Osteoblast (primary cell): ENCODE measurements around the gene TRAT1. TPM values are rescaled to one million over a fixed set of nuclear protein-coding genes. Genes with fewer than 3 reads are reported as not detected.

Source experiments
- DNase-seq: peaks from one replicate; pipeline ENCODE4 v3.0.0; 2011; ENCODE audit warnings: low spot score, mixed read lengths; ENCODE audit not compliant: insufficient read length; ENCODE audit errors: missing footprints
- H2AFZ ChIP-seq: 2 replicates; pipeline ENCODE4 v1.6.0; 2011; ENCODE audit warnings: mild to moderate bottlenecking, low read length
- H3K27ac ChIP-seq: 2 replicates; pipeline ENCODE4 v1.5.1; 2011; ENCODE audit warnings: mild to moderate bottlenecking, low read depth, low read length, moderate library complexity
- H3K27me3 ChIP-seq: 2 replicates; pipeline ENCODE4 v1.6.0; 2012; ENCODE audit warnings: mild to moderate bottlenecking, control low read depth, inconsistent platforms, low read length, moderate library complexity; ENCODE audit not compliant: insufficient read depth
- H3K36me3 ChIP-seq: 2 replicates; pipeline ENCODE4 v1.5.1; 2011; ENCODE audit warnings: mild to moderate bottlenecking, low read length, control low read depth, moderate library complexity; ENCODE audit not compliant: insufficient read depth
- H3K4me1 ChIP-seq: 2 replicates; pipeline ENCODE4 v1.5.1; 2011; ENCODE audit warnings: mild to moderate bottlenecking, low read length, control low read depth, moderate library complexity; ENCODE audit not compliant: insufficient read depth
- H3K4me2 ChIP-seq: 2 replicates; pipeline ENCODE4 v1.6.0; 2011; ENCODE audit warnings: mild to moderate bottlenecking, low read length; ENCODE audit not compliant: insufficient read depth
- H3K4me3 ChIP-seq: fragments of 200-600 bp; sonication (generic); 3 replicates; pipeline ENCODE4 v1.5.1; 2012; ENCODE audit warnings: mild to moderate bottlenecking, low read length, inconsistent platforms; ENCODE audit not compliant: insufficient read depth
- H3K79me2 ChIP-seq: 2 replicates; pipeline ENCODE4 v1.6.0; 2012; ENCODE audit warnings: mild to moderate bottlenecking, low read length, control low read depth, inconsistent platforms; ENCODE audit not compliant: insufficient read depth
- H3K9me3 ChIP-seq: 2 replicates; pipeline ENCODE4 v1.5.1; 2011; ENCODE audit warnings: low read depth, low read length, control low read depth
- H4K20me1 ChIP-seq: 2 replicates; pipeline ENCODE4 v1.6.0; 2012; ENCODE audit warnings: mild to moderate bottlenecking, low read length, control low read depth; ENCODE audit not compliant: insufficient read depth
- total RNA-seq: library from RNA; depleted of rRNA; stranded (reverse); fragments of >200 nt; gene quantifications from 2 replicates; pipeline ENCODE4 v1.2.3, GENCODE V29; 2012
- TF ChIP-seq, protein P1 (sequence below): IDR thresholded peaks from 2 replicates; pipeline ENCODE4 v1.5.1; 2011; ENCODE audit warnings: mild to moderate bottlenecking, low read depth, low read length, moderate library complexity; ENCODE audit errors: extremely low read depth

The TRAT1 gene
- total RNA-seq, 1 donor, result not detected

DNA sequence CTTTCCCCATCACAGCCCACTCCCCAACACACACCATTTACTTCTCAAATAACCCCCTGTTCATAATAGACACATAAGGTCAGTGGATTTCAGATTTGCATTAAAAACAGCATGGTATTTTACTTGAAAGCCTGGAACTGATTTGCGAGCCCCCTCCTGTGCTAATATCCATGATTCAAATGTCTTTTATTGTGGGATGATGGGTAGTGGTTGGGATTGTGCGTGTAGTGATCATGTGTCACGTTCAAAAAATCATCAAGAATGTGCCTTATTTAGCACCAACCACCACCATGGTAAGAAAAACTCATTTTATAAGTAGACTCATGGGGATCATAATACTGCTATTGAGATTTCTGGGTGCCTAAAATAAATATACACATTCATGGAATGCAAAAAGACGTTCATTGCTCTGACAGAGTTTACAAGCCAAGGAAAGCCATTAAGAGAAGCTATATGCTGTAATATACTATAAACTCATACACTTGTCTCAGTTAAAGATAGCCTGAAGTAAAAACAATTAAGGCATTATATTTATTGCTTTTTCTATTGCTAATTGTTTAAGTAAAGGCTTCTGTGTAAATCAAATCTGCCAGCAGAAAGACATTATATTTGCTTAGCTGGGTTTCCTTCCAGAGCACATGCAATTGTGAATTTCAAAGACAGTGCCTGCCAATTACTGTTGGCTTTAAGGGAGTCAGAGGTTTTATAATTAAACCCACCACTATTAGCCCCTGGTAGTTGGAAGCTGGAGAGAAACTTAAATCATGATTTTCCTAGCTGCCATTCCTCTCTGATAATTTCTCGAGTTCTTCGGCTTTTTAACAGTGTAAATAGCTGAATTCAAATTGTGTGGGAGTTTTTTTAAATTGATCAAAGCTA, 4.0 kb downstream of the TRAT1 start:
- Histone ChIP-seq H3K36me3 (no peaks in the 10 kb centered on the region), H2AFZ (no peak overlapping the region), H3K27ac (no peak overlapping the region), H3K4me2 (no peak overlapping the region), H3K79me2 (no peaks in the 10 kb centered on the region), H3K4me3 (no peak overlapping the region), H4K20me1 (no peaks in the 10 kb centered on the region), H3K4me1 (no peaks in the 10 kb centered on the region), H3K27me3 (no peaks in the 10 kb centered on the region), H3K9me3 (no peaks in the 10 kb centered on the region)
- no peak for DNase-seq
- TF ChIP-seq, protein P1, sequence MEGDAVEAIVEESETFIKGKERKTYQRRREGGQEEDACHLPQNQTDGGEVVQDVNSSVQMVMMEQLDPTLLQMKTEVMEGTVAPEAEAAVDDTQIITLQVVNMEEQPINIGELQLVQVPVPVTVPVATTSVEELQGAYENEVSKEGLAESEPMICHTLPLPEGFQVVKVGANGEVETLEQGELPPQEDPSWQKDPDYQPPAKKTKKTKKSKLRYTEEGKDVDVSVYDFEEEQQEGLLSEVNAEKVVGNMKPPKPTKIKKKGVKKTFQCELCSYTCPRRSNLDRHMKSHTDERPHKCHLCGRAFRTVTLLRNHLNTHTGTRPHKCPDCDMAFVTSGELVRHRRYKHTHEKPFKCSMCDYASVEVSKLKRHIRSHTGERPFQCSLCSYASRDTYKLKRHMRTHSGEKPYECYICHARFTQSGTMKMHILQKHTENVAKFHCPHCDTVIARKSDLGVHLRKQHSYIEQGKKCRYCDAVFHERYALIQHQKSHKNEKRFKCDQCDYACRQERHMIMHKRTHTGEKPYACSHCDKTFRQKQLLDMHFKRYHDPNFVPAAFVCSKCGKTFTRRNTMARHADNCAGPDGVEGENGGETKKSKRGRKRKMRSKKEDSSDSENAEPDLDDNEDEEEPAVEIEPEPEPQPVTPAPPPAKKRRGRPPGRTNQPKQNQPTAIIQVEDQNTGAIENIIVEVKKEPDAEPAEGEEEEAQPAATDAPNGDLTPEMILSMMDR, result no peak

DNA sequence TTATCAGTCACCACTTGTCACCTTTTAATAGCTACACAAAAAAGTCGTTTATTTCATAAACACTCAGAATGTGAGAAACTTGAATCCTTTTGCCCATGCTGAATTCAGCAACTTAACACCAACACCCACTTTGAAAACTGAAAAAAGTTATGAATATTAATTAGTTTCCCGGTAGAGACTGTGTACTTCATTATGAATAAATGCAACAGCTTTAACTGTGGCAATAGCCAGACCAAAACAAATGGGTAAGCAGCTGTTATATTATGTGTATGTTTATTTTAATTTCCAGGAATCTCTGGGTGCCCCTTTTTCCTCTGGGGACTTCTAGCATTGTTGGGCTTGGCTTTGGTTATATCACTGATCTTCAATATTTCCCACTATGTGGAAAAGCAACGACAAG, 7.8 kb downstream of the TRAT1 start:
- no peak overlapping the region for H3K4me2 ChIP-seq
- H4K20me1 ChIP-seq, result no peaks in the 10 kb centered on the region
- no peaks in the 10 kb centered on the region for H3K9me3 ChIP-seq
- TF ChIP-seq, protein P1, result no peak
- no peak overlapping the region for H3K4me3 ChIP-seq
- no peaks in the 10 kb centered on the region for H3K27me3 ChIP-seq
- H3K4me1 ChIP-seq, result no peaks in the 10 kb centered on the region
- no peaks in the 10 kb centered on the region for H3K36me3 ChIP-seq
- no peak overlapping the region for H3K27ac ChIP-seq
- no peak for DNase-seq
- H2AFZ ChIP-seq, result no peak overlapping the region
- no peaks in the 10 kb centered on the region for H3K79me2 ChIP-seq

DNA sequence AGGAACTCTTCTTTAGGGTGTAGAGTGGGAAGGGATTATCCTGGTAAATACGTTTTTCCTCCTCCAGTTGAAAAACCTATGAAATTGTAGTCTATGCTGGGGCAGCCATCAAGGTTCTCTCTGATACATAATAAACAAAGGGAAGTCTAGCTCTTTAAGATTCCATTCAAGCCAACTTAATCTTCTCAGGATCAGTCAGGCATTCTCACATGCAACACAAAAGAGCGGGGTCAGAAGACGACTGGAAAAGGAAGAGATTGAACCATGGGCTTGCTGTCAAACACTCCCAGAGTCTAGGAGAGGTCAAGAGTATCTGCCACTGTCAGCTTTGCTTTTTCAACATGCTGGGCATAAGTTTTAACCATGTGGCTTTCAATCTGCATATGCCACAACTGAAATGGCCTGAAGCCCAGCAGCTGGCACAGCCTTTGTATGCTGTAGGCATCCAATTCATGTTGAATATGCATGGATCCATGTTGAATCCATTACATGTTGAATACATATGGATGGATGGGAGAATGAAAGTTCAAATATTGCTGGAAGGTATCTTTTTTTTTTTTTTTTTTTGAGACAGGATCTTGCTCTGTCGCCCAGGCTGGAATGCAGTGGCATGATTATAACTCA, 8.5 kb downstream of the TRAT1 start:
- DNase-seq, result no peak
- Histone ChIP-seq H3K4me3 (no peak overlapping the region), H3K27me3 (no peaks in the 10 kb centered on the region), H3K27ac (no peak overlapping the region), H3K4me2 (no peak overlapping the region), H2AFZ (no peak overlapping the region), H3K9me3 (no peaks in the 10 kb centered on the region), H3K36me3 (no peaks in the 10 kb centered on the region), H4K20me1 (no peaks in the 10 kb centered on the region), H3K79me2 (no peaks in the 10 kb centered on the region), H3K4me1 (no peaks in the 10 kb centered on the region)
- TF ChIP-seq, protein P1, result no peak

DNA sequence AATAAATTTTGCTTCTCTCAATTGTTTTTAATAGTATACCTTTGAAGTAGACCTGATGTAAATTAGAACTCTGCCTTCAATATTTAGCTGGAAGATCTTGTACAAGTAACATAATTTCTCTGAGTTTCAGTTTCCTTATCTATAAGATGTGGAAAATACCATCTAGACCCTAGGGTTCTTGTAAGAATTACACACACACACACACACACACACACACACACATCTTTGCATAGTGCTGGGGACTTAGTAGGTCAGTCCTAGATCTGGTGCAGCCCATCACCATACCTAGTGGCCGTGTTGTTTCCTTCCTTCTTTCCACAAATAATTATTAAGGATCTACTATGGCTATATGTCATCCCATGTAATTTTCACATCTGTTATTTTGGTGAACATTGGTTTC, 11.0 kb downstream of the TRAT1 start:
- H3K36me3 ChIP-seq, result no peaks in the 10 kb centered on the region
- H3K4me1 ChIP-seq, result no peaks in the 10 kb centered on the region
- no peaks in the 10 kb centered on the region for H3K79me2 ChIP-seq
- H3K9me3 ChIP-seq, result no peaks in the 10 kb centered on the region
- no peak overlapping the region for H3K4me2 ChIP-seq
- TF ChIP-seq, protein P1, result no peak
- H3K4me3 ChIP-seq, result no peak overlapping the region
- H2AFZ ChIP-seq, result no peak overlapping the region
- H4K20me1 ChIP-seq, result no peaks in the 10 kb centered on the region
- H3K27ac ChIP-seq, result no peak overlapping the region
- no peaks in the 10 kb centered on the region for H3K27me3 ChIP-seq
- no peak for DNase-seq
